Liver (tissue), 9 donors: ENCODE data around the gene ARF1. TPM values are rescaled to one million over a fixed set of nuclear protein-coding genes. Genes with fewer than 3 reads are reported as not detected.

Source experiments
- DNase-seq: peaks from one replicate; pipeline ENCODE4 v3.0.0-alpha.2; 2017; ENCODE audit warnings: low spot score
- H3K27ac ChIP-seq, 2 donors: one replicate each; pipeline ENCODE4 v1.7.0; 2013; ENCODE audit warnings: inconsistent platforms in 2 of 2, low read length in 2 of 2, control low read depth in 1 of 2, low read depth in 1 of 2, mild to moderate bottlenecking in 1 of 2
- H3K27me3 ChIP-seq, 4 donors: one replicate each; pipeline versions ENCODE4 v1.6.1 to v1.7.0; 2013; ENCODE audit warnings: low read length in 3 of 4, inconsistent platforms in 1 of 4, mild to moderate bottlenecking in 1 of 4, moderate library complexity in 1 of 4; ENCODE audit not compliant: control insufficient read depth in 4 of 4, insufficient read depth in 4 of 4
- H3K36me3 ChIP-seq, 4 donors: one replicate each; pipeline versions ENCODE4 v1.6.1 to v1.7.0; 2013; ENCODE audit warnings: low read length in 3 of 4, mild to moderate bottlenecking in 3 of 4, low read depth in 1 of 4, moderate library complexity in 1 of 4; ENCODE audit not compliant: control insufficient read depth in 4 of 4, insufficient read depth in 3 of 4
- H3K4me1 ChIP-seq, 4 donors: one replicate each; pipeline versions ENCODE4 v1.6.1 to v1.7.0; 2013; ENCODE audit warnings: low read length in 3 of 4, mild to moderate bottlenecking in 3 of 4, moderate library complexity in 1 of 4; ENCODE audit not compliant: control insufficient read depth in 4 of 4, insufficient read depth in 4 of 4
- H3K4me3 ChIP-seq, 3 donors: one replicate each; pipeline versions ENCODE4 v1.6.1 to v1.7.0; 2013; ENCODE audit warnings: low read length in 3 of 3, control low read depth in 1 of 3, low read depth in 1 of 3, mild to moderate bottlenecking in 1 of 3
- H3K9ac ChIP-seq, 2 donors: one replicate each; pipeline ENCODE4 v1.7.0; 2013; ENCODE audit warnings: low read length in 2 of 2, mild to moderate bottlenecking in 2 of 2, moderate library complexity in 2 of 2, control low read depth in 1 of 2, low read depth in 1 of 2
- H3K9me3 ChIP-seq, 4 donors: one replicate each; pipeline versions ENCODE4 v1.6.1 to v1.7.0; 2013; ENCODE audit warnings: low read length in 3 of 4; ENCODE audit not compliant: control insufficient read depth in 4 of 4
- EGR1 ChIP-seq, 2 donors: IDR thresholded peaks; 2 replicates each; pipeline ENCODE4 v1.6.1; 2016 to 2018; ENCODE audit warnings: antibody characterized with exemption in 2 of 2, low read depth in 2 of 2
- FOXA1 ChIP-seq: IDR thresholded peaks from 2 replicates; pipeline ENCODE4 v1.6.1; 2016; ENCODE audit warnings: antibody characterized with exemption
- FOXA2 ChIP-seq: IDR thresholded peaks from 2 replicates; pipeline ENCODE4 v1.6.1; 2016; ENCODE audit warnings: antibody characterized with exemption
- GABPA ChIP-seq, 2 donors: IDR thresholded peaks in 1 of 2; conservative IDR thresholded peaks in 1 of 2; 2 replicates each; pipeline ENCODE4 v1.6.1; 2016; ENCODE audit warnings: antibody characterized with exemption in 2 of 2, mild to moderate bottlenecking in 1 of 2, moderate library complexity in 1 of 2
- HNF4A ChIP-seq, 2 donors: conservative IDR thresholded peaks; 2 replicates each; pipeline ENCODE4 v1.6.1; 2016; ENCODE audit warnings: antibody characterized with exemption in 2 of 2, mild to moderate bottlenecking in 2 of 2
- HNF4G ChIP-seq: IDR thresholded peaks from 2 replicates; pipeline ENCODE4 v1.6.1; 2016; ENCODE audit warnings: antibody characterized with exemption
- JUND ChIP-seq, 2 donors: IDR thresholded peaks; 2 replicates each; pipeline ENCODE4 v1.6.1; 2016; ENCODE audit warnings: antibody characterized with exemption in 2 of 2
- NR2F2 ChIP-seq: IDR thresholded peaks from 2 replicates; pipeline ENCODE4 v1.6.1; 2016; ENCODE audit warnings: antibody characterized with exemption
- RAD21 ChIP-seq, 2 donors: IDR thresholded peaks; 2 replicates each; pipeline ENCODE4 v1.6.1; 2016; ENCODE audit warnings: antibody characterized with exemption in 2 of 2, mild to moderate bottlenecking in 2 of 2
- RXRA ChIP-seq, 2 donors: IDR thresholded peaks; 2 replicates each; pipeline ENCODE4 v1.6.1; 2017 to 2018; ENCODE audit warnings: antibody characterized with exemption in 2 of 2, mild to moderate bottlenecking in 1 of 2
- SP1 ChIP-seq: IDR thresholded peaks from 2 replicates; pipeline ENCODE4 v1.6.1; 2018; ENCODE audit warnings: antibody characterized with exemption, mild to moderate bottlenecking
- TAF1 ChIP-seq: conservative IDR thresholded peaks from 2 replicates; pipeline ENCODE4 v1.6.1; 2016; ENCODE audit warnings: antibody characterized with exemption, mild to moderate bottlenecking
- YY1 ChIP-seq: IDR thresholded peaks from 2 replicates; pipeline ENCODE4 v1.6.1; 2016; ENCODE audit warnings: antibody characterized with exemption, mild to moderate bottlenecking
- WGBS: extraction: QIAGEN DNeasy Blood & Tissue Kit; methylation state at CpG from one replicate; pipeline ENCODE4 v1.1.7; 2013; 5-methylcytosine and 5-hydroxymethylcytosine counted together
- polyA plus RNA-seq, 2 donors: library from polyadenylated mRNA; stranded (reverse) in 1 of 2; unstranded in 1 of 2; fragments of 200-250 nt in 1 of 2; fragments of >200 nt in 1 of 2; fragmentation: Nextera tagmentation in 1 of 2; extraction: Ambion mirVana in 1 of 2; gene quantifications; one replicate each; pipeline versions ENCODE4 v1.2.1 to v1.2.3, GENCODE V29; 2013 to 2015
- total RNA-seq, 2 donors: library from RNA; depleted of rRNA; stranded (reverse); fragments of >200 nt; gene quantifications; one replicate each; pipeline ENCODE4 v1.2.3, GENCODE V29; 2014
- TF ChIP-seq, protein P1 (sequence below): IDR thresholded peaks from 2 replicates; pipeline ENCODE4 v1.6.1; 2016; ENCODE audit warnings: antibody characterized with exemption
- TF ChIP-seq, protein P2 (sequence below): IDR thresholded peaks from 2 replicates; pipeline ENCODE4 v1.6.1; 2016; ENCODE audit warnings: antibody characterized with exemption
- TF ChIP-seq, protein P3 (sequence below): IDR thresholded peaks from 2 replicates; pipeline ENCODE4 v1.6.1; 2016; ENCODE audit warnings: antibody characterized with exemption
- TF ChIP-seq, protein P4 (sequence below): fragments of 150-350 bp; IDR thresholded peaks from 2 replicates; pipeline ENCODE4 v1.5.1; 2017; ENCODE audit warnings: improper control_type of control experiment, low read depth, low read length; ENCODE audit not compliant: missing input control
- TF ChIP-seq, protein P5 (sequence below): IDR thresholded peaks from 2 replicates; pipeline ENCODE4 v1.6.1; 2016; ENCODE audit warnings: antibody characterized with exemption, mild to moderate bottlenecking
- donor health status: healthy.
- donor health status: healthy.
- donor health status: healthy.
- donor health status: healthy.
- donor health status: healthy.

ARF1 gene
- total and polyA plus RNA-seq, 4 donors: 151 to 282 (median 213) TPM

DNA sequence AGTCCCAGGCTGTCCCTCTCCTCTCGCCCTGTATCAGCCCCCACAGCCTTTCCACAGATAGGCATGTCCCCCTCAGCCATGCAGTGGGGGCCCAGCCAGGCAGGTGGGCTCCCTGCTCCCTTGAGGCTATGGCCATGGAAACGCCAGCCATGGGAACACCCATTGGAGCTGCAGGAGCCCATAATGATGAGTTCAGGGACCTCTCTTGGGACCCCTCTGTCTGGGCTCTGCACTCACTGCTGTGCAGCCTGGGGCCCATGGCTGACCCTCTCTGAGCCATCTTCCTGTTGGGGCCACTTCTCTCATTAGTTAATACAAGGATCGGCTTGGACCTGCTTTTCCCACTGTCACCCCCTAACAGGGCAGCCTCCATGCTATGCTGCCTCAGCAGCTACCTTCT, 42.5 kb upstream of the ARF1 start (continued):
- TF ChIP-seq, protein P1, sequence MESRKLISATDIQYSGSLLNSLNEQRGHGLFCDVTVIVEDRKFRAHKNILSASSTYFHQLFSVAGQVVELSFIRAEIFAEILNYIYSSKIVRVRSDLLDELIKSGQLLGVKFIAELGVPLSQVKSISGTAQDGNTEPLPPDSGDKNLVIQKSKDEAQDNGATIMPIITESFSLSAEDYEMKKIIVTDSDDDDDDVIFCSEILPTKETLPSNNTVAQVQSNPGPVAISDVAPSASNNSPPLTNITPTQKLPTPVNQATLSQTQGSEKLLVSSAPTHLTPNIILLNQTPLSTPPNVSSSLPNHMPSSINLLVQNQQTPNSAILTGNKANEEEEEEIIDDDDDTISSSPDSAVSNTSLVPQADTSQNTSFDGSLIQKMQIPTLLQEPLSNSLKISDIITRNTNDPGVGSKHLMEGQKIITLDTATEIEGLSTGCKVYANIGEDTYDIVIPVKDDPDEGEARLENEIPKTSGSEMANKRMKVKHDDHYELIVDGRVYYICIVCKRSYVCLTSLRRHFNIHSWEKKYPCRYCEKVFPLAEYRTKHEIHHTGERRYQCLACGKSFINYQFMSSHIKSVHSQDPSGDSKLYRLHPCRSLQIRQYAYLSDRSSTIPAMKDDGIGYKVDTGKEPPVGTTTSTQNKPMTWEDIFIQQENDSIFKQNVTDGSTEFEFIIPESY: no peak
- no peak for TF ChIP-seq TAF1
- no peak for TF ChIP-seq SP1
- TF ChIP-seq GABPA (IDR thresholded peaks at IDR 0.05 in 1 of 2, conservative IDR thresholded peaks at IDR 0.05 in 1 of 2): no peak
- TF ChIP-seq RAD21 (IDR thresholded peaks at IDR 0.05): no peak

DNA sequence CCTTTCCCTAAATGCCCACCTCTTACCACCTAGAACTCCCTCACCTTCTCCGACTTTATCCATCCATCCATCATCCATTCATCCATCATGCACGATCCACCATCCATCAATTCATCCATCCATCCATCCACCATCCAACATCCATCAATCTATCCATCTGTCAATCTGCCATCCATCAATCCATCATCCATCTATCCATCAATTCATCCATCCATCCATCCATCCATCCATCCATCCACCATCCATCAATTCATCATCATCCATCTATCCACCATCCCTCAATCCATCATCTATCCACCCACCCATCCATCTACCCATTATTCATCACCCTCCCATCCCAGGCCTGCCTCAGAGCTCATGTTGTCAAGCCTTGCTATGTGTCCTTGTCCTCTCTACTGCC, 41.2 kb upstream of the ARF1 start:
- H3K4me1 ChIP-seq: peaks cover 0 to 8% (median 4%) of the 10 kb centered on the region in 4 donors
- no peak overlapping the region for H3K4me3 ChIP-seq
- H3K27ac ChIP-seq: no peak overlapping the region
- TF ChIP-seq GABPA (IDR thresholded peaks at IDR 0.05 in 1 of 2, conservative IDR thresholded peaks at IDR 0.05 in 1 of 2): no peak
- no peak for TF ChIP-seq FOXA1
- TF ChIP-seq, protein P2, sequence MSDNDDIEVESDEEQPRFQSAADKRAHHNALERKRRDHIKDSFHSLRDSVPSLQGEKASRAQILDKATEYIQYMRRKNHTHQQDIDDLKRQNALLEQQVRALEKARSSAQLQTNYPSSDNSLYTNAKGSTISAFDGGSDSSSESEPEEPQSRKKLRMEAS: no peak
- TF ChIP-seq JUND (IDR thresholded peaks at IDR 0.05): no peak
- TF ChIP-seq HNF4G: no peak
- no peak for TF ChIP-seq EGR1 (IDR thresholded peaks at IDR 0.05; ENCODE audit: low read depth in 2 of 2)
- H3K9me3 ChIP-seq: no peaks in the 10 kb centered on the region
- H3K36me3 ChIP-seq: no peaks in the 10 kb centered on the region
- no peak overlapping the region for H3K9ac ChIP-seq
- DNase-seq: no peak
- peaks cover 0 to 5% (median 0%) of the 10 kb centered on the region in 4 donors for H3K27me3 ChIP-seq
- WGBS: 57% methylated on average over 2 of the region's 2 CpGs

DNA sequence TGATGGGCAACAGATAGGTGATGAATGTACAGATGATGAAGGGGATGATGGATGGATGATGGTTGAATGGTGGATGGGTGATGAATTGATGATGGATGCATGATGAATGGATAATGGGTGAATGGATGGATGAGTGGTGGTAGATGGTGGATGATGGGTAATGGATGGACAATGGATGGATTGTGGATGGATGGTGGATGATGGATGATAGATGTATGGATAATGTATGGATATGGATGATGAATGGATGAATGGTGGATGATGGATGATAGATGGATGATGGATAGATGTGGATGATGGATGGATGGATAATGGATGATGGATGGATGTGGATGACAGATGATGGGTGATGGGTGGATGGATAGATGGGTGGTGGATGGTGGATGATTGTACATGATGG, 40.0 kb upstream of the ARF1 start:
- no peak overlapping the region for H3K27ac ChIP-seq
- DNase-seq: no peak
- no peak overlapping the region for H3K9ac ChIP-seq
- H3K36me3 ChIP-seq: no peaks in the 10 kb centered on the region
- peaks cover 0 to 7% (median 3%) of the 10 kb centered on the region in 4 donors for H3K4me1 ChIP-seq
- peaks cover 0 to 5% (median 0%) of the 10 kb centered on the region in 4 donors for H3K27me3 ChIP-seq
- TF ChIP-seq TAF1 (no peak), RXRA (IDR thresholded peaks at IDR 0.05) (no peak), SP1 (no peak), GABPA (IDR thresholded peaks at IDR 0.05 in 1 of 2, conservative IDR thresholded peaks at IDR 0.05 in 1 of 2) (no peak), NR2F2 (no peak), FOXA2 (no peak), YY1 (no peak), FOXA1 (no peak), JUND (IDR thresholded peaks at IDR 0.05) (no peak), RAD21 (IDR thresholded peaks at IDR 0.05) (no peak), EGR1 (IDR thresholded peaks at IDR 0.05; ENCODE audit: low read depth in 2 of 2) (no peak), HNF4G (no peak), HNF4A (conservative IDR thresholded peaks at IDR 0.05) (no peak)
- TF ChIP-seq, protein P3, sequence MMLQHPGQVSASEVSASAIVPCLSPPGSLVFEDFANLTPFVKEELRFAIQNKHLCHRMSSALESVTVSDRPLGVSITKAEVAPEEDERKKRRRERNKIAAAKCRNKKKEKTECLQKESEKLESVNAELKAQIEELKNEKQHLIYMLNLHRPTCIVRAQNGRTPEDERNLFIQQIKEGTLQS: no peak
- TF ChIP-seq, protein P2: no peak
- TF ChIP-seq, protein P4, sequence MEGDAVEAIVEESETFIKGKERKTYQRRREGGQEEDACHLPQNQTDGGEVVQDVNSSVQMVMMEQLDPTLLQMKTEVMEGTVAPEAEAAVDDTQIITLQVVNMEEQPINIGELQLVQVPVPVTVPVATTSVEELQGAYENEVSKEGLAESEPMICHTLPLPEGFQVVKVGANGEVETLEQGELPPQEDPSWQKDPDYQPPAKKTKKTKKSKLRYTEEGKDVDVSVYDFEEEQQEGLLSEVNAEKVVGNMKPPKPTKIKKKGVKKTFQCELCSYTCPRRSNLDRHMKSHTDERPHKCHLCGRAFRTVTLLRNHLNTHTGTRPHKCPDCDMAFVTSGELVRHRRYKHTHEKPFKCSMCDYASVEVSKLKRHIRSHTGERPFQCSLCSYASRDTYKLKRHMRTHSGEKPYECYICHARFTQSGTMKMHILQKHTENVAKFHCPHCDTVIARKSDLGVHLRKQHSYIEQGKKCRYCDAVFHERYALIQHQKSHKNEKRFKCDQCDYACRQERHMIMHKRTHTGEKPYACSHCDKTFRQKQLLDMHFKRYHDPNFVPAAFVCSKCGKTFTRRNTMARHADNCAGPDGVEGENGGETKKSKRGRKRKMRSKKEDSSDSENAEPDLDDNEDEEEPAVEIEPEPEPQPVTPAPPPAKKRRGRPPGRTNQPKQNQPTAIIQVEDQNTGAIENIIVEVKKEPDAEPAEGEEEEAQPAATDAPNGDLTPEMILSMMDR: no peak
- TF ChIP-seq, protein P1: no peak
- TF ChIP-seq, protein P5, sequence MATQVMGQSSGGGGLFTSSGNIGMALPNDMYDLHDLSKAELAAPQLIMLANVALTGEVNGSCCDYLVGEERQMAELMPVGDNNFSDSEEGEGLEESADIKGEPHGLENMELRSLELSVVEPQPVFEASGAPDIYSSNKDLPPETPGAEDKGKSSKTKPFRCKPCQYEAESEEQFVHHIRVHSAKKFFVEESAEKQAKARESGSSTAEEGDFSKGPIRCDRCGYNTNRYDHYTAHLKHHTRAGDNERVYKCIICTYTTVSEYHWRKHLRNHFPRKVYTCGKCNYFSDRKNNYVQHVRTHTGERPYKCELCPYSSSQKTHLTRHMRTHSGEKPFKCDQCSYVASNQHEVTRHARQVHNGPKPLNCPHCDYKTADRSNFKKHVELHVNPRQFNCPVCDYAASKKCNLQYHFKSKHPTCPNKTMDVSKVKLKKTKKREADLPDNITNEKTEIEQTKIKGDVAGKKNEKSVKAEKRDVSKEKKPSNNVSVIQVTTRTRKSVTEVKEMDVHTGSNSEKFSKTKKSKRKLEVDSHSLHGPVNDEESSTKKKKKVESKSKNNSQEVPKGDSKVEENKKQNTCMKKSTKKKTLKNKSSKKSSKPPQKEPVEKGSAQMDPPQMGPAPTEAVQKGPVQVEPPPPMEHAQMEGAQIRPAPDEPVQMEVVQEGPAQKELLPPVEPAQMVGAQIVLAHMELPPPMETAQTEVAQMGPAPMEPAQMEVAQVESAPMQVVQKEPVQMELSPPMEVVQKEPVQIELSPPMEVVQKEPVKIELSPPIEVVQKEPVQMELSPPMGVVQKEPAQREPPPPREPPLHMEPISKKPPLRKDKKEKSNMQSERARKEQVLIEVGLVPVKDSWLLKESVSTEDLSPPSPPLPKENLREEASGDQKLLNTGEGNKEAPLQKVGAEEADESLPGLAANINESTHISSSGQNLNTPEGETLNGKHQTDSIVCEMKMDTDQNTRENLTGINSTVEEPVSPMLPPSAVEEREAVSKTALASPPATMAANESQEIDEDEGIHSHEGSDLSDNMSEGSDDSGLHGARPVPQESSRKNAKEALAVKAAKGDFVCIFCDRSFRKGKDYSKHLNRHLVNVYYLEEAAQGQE: no peak
- H3K9me3 ChIP-seq: no peaks in the 10 kb centered on the region
- H3K4me3 ChIP-seq: no peak overlapping the region
